K562 (cell line): Measurements from ENCODE around the gene UBE2M. TPM values are rescaled to one million over a fixed set of nuclear protein-coding genes. Genes with fewer than 3 reads are reported as not detected.

ENCODE experiments used
- CBX2 ChIP-seq: fragments of 200-600 bp; sonication (generic); IDR thresholded peaks from one replicate; pipeline ENCODE4 v1.6.1; 2012; ENCODE audit warnings: mild to moderate bottlenecking, low read length, inconsistent platforms; ENCODE audit not compliant: insufficient read depth, poor library complexity, severe bottlenecking
- COPS2 ChIP-seq: fragments of 450-650 bp; conservative IDR thresholded peaks from 2 replicates; pipeline ENCODE4 v1.6.1; 2016; ENCODE audit warnings: mild to moderate bottlenecking, moderate library complexity
- DACH1 ChIP-seq: fragments of 450-650 bp; IDR thresholded peaks from 2 replicates; pipeline ENCODE4 v1.6.1; 2018; ENCODE audit not compliant: partially characterized antibody
- ELF1 ChIP-seq: fragments of 200-800 bp; sonication (Bioruptor generic); IDR thresholded peaks from 2 replicates; pipeline ENCODE4 v1.6.1; 2016; ENCODE audit warnings: missing genetic modification characterization, missing compliant biosample characterization
- HDAC1 ChIP-seq, 2 experiments: fragments of 450-650 bp; IDR thresholded peaks; 2 replicates each; pipeline ENCODE4 v1.6.1; 2016 to 2017; ENCODE audit warnings: inconsistent platforms in 1 of 2, mild to moderate bottlenecking in 1 of 2, moderate library complexity in 1 of 2
- HDAC8 ChIP-seq: fragments of 450-650 bp; IDR thresholded peaks from 2 replicates; pipeline ENCODE4 v1.6.1; 2016; ENCODE audit warnings: mild to moderate bottlenecking, missing genetic modification characterization, moderate library complexity, missing compliant biosample characterization
- HMGN3 ChIP-seq: IDR thresholded peaks from 2 replicates; pipeline ENCODE4 v1.6.1; 2011; ENCODE audit warnings: borderline replicate concordance, low read depth, mild to moderate bottlenecking, mixed read lengths, low read length; ENCODE audit not compliant: insufficient read length; ENCODE audit errors: extremely low read depth
- ILF3 ChIP-seq: fragments of 450-650 bp; IDR thresholded peaks from 2 replicates; pipeline ENCODE4 v1.6.1; 2018; ENCODE audit warnings: antibody characterized with exemption, mild to moderate bottlenecking, moderate library complexity, borderline replicate concordance
- JUNB ChIP-seq: fragments of 450-650 bp; formaldehyde crosslinking; conservative IDR thresholded peaks from 2 replicates; pipeline ENCODE4 v1.4.0; 2020; ENCODE audit warnings: mild to moderate bottlenecking
- KLF13 ChIP-seq: fragments of 450-650 bp; IDR thresholded peaks from 2 replicates; pipeline ENCODE4 v1.6.1; 2016; ENCODE audit warnings: missing genetic modification characterization, low read depth, mild to moderate bottlenecking, missing compliant biosample characterization, moderate library complexity, borderline replicate concordance
- LCOR ChIP-seq: sonication (generic); formaldehyde crosslinking; IDR thresholded peaks from 2 replicates; pipeline ENCODE4 v1.8.0; 2022; ENCODE audit warnings: mild to moderate bottlenecking, missing genetic modification reagents
- MCM5 ChIP-seq: fragments of 450-650 bp; IDR thresholded peaks from 2 replicates; pipeline ENCODE4 v1.6.1; 2016; ENCODE audit warnings: low read depth
- MLX ChIP-seq, 2 experiments: fragments of 450-650 bp in 1 of 2; sonication (generic) in 1 of 2; formaldehyde crosslinking; conservative IDR thresholded peaks; 2 replicates each; pipeline versions ENCODE4 v1.4.0 to v1.8.1; 2020 to 2022; ENCODE audit warnings: mild to moderate bottlenecking in 1 of 2, missing genetic modification reagents in 1 of 2
- PTRF ChIP-seq: fragments of 450-650 bp; IDR thresholded peaks from 2 replicates; pipeline ENCODE4 v1.6.1; 2016; ENCODE audit warnings: mild to moderate bottlenecking, missing genetic modification characterization, missing compliant biosample characterization
- RAD51 ChIP-seq: fragments of 450-650 bp; IDR thresholded peaks from 2 replicates; pipeline ENCODE4 v1.7.1; 2016; ENCODE audit warnings: low read depth, mild to moderate bottlenecking, borderline replicate concordance
- SMAD1 ChIP-seq: fragments of 150-350 bp; IDR thresholded peaks from 2 replicates; pipeline ENCODE4 v1.6.1; 2014; ENCODE audit warnings: low read length, low read depth; ENCODE audit not compliant: partially characterized antibody
- SMARCE1 ChIP-seq: fragments of 450-650 bp; IDR thresholded peaks from 2 replicates; pipeline ENCODE4 v1.7.1; 2016; ENCODE audit warnings: mild to moderate bottlenecking
- THRAP3 ChIP-seq: fragments of 450-650 bp; IDR thresholded peaks from 2 replicates; pipeline ENCODE4 v1.6.1; 2016; ENCODE audit warnings: mild to moderate bottlenecking, inconsistent platforms, borderline replicate concordance
- ZBTB9 ChIP-seq: fragments of 450-650 bp; formaldehyde crosslinking; IDR thresholded peaks from 2 replicates; pipeline ENCODE4 v1.4.0; 2020; ENCODE audit warnings: mild to moderate bottlenecking, moderate library complexity
- ZEB2 ChIP-seq: fragments of 450-650 bp; IDR thresholded peaks from 2 replicates; pipeline ENCODE4 v1.6.1; 2016
- ZHX1 ChIP-seq: fragments of 150-350 bp; conservative IDR thresholded peaks from 2 replicates; pipeline ENCODE4 v1.6.1; 2014; ENCODE audit warnings: low read length
- ZNF140 ChIP-seq: fragments of 250-450 bp; sonication (Bioruptor Pico); IDR thresholded peaks from 2 replicates; pipeline ENCODE4 v1.8.0; 2021; ENCODE audit warnings: moderate library complexity, mild to moderate bottlenecking, inconsistent platforms
- ZNF175 ChIP-seq: fragments of 200-800 bp; sonication (Bioruptor generic); IDR thresholded peaks from 2 replicates; pipeline ENCODE4 v1.6.1; 2016; ENCODE audit warnings: low read depth, mild to moderate bottlenecking, missing genetic modification characterization, missing compliant biosample characterization
- ZNF239 ChIP-seq: fragments of 250-450 bp; sonication (Bioruptor Pico); IDR thresholded peaks from 2 replicates; pipeline ENCODE4 v1.4.0; 2020; ENCODE audit warnings: mild to moderate bottlenecking
- polyA plus RNA-seq, 8 experiments: library from polyadenylated mRNA; depleted of rRNA in 4 of 8; stranded (reverse) in 5 of 8; unstranded in 3 of 8; fragments of >200 nt; fragmentation: Nextera tagmentation in 2 of 8; fragmentation: Illumina TruSeq in 1 of 8; extraction: Ambion mirVana in 2 of 8; extraction: Trizol in 1 of 8; gene quantifications; 2 replicates each; pipeline versions ENCODE4 v1.2.1 to v1.2.3, GENCODE V29; 2011 to 2014; ENCODE audit warnings: inconsistent platforms in 1 of 8, missing spikeins in 1 of 8
- total RNA-seq, 7 experiments: library from RNA; depleted of rRNA in 6 of 7; stranded (reverse); fragments of >200 nt in 6 of 7; fragmentation: Illumina TruSeq in 2 of 7; extraction: Trizol in 2 of 7; gene quantifications; 2 replicates each; pipeline versions ENCODE4 v1.2.1 to v1.2.3, GENCODE V29; 2011 to 2021; ENCODE audit warnings: low replicate concordance in 1 of 7
- TF ChIP-seq, protein P1 (sequence below): fragments of 450-650 bp; IDR thresholded peaks from 2 replicates; pipeline ENCODE4 v1.6.1; 2016

Gene UBE2M
- total and polyA plus RNA-seq, 9 of the 15 experiments (the other 6 are each of a cell fraction or from before 2014, with no cell fraction given) = 0.92 to 163 (median 85.7) TPM

- TF ChIP-seq, protein P1, sequence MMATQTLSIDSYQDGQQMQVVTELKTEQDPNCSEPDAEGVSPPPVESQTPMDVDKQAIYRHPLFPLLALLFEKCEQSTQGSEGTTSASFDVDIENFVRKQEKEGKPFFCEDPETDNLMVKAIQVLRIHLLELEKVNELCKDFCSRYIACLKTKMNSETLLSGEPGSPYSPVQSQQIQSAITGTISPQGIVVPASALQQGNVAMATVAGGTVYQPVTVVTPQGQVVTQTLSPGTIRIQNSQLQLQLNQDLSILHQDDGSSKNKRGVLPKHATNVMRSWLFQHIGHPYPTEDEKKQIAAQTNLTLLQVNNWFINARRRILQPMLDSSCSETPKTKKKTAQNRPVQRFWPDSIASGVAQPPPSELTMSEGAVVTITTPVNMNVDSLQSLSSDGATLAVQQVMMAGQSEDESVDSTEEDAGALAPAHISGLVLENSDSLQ = no peak
- no peak for TF ChIP-seq KLF13 (tag)
- no peak for TF ChIP-seq ZNF175 (CRISPR knock-in tag)
- TF ChIP-seq MCM5 = no peak
- no peak for TF ChIP-seq ELF1 (tag)
- TF ChIP-seq HMGN3 = peak; percentile 12
- no peak for TF ChIP-seq ZHX1
- TF ChIP-seq ZBTB9 (CRISPR knock-in tag) = no peak
- TF ChIP-seq RAD51 = no peak
- TF ChIP-seq DACH1 = no peak
- TF ChIP-seq ZNF239 (CRISPR knock-in tag) = no peak
- TF ChIP-seq HDAC1 (IDR thresholded peaks at IDR 0.05) = peak in 1 of 2 experiments; percentile 83; a peak in 2 of 4 replicates
- no peak for TF ChIP-seq COPS2
- TF ChIP-seq THRAP3 = no peak
- TF ChIP-seq ZEB2 = no peak
- no peak for TF ChIP-seq PTRF (tag)
- no peak for TF ChIP-seq ZNF140
- TF ChIP-seq ILF3 = no peak
- no peak for TF ChIP-seq LCOR
- TF ChIP-seq JUNB = no peak
- no peak for TF ChIP-seq MLX (CRISPR knock-in tag; conservative IDR thresholded peaks at IDR 0.05)
- TF ChIP-seq SMARCE1 = peak; percentile 68; the same call in 1 of the 2 replicates
- TF ChIP-seq SMAD1 = no peak
- no peak for TF ChIP-seq HDAC8
- TF ChIP-seq CBX2 = no peak
Observed at GRCh38 chr19:58558066-58558622, at the start of gene UBE2M (continued).
